ENCODE measurements around the gene HSF5. TPM values are rescaled to one million over a fixed set of nuclear protein-coding genes. Genes with fewer than 3 reads are reported as not detected.

The HSF5 gene
- total RNA-seq, 1 experiment from 2014 or later = not detected

DNA sequence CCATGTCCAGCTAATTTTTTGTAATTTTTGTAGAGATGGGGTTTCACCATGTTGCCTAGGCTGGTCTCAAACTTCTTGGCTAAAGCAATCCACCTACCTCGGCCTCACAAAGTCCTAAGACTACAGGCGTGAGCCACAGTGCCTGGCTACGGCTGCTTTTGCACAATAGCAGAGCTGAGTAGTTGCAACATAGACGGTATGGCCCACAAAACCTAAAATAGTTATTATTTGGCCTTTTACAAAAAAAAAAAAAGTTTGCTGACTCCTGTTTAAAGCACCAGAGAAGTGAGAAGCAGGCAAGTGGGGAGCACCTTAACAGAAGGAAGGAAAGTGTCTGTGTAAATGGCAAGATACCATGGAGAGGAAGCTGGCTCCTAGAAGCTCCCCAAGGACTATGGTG, 5.3 kb upstream of the HSF5 start:
- Mint-ChIP-seq H3K4me3 (ENCODE audit: unreplicated experiment) (no peak overlapping the region), H3K9me3 (ENCODE audit: unreplicated experiment) (no peaks in the 10 kb centered on the region), H3K27me3 (ENCODE audit: insufficient read depth, unreplicated experiment) (no peaks in the 10 kb centered on the region), H3K27ac (ENCODE audit: low read depth, unreplicated experiment) (no peak overlapping the region), H3K4me1 (ENCODE audit: insufficient read depth, unreplicated experiment) (no peaks in the 10 kb centered on the region), H3K36me3 (ENCODE audit: insufficient read depth, unreplicated experiment) (peaks cover 94% of the 10 kb centered on the region)
- no peak for DNase-seq (ENCODE audit: unreplicated experiment)
- intact Hi-C loops (cut with micrococcal nuclease) = no loop called here
- TF ChIP-seq, protein P1, sequence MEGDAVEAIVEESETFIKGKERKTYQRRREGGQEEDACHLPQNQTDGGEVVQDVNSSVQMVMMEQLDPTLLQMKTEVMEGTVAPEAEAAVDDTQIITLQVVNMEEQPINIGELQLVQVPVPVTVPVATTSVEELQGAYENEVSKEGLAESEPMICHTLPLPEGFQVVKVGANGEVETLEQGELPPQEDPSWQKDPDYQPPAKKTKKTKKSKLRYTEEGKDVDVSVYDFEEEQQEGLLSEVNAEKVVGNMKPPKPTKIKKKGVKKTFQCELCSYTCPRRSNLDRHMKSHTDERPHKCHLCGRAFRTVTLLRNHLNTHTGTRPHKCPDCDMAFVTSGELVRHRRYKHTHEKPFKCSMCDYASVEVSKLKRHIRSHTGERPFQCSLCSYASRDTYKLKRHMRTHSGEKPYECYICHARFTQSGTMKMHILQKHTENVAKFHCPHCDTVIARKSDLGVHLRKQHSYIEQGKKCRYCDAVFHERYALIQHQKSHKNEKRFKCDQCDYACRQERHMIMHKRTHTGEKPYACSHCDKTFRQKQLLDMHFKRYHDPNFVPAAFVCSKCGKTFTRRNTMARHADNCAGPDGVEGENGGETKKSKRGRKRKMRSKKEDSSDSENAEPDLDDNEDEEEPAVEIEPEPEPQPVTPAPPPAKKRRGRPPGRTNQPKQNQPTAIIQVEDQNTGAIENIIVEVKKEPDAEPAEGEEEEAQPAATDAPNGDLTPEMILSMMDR (IDR thresholded peaks at IDR 0.05; ENCODE audit: unreplicated experiment) = no peak
- no TSS peak for BruUV-seq (replicated peaks)
- ChIA-PET CTCF (interaction anchor here (0.6 kb wide), 1 partner anchor 47 kb away, joined by 3 read pairs; no protein-coding TSS in a partner anchor), POLR2A (interaction anchor here (0.6 kb wide), 1 partner anchor 1905 kb away, joined by 3 read pairs; no protein-coding TSS in a partner anchor)

DNA sequence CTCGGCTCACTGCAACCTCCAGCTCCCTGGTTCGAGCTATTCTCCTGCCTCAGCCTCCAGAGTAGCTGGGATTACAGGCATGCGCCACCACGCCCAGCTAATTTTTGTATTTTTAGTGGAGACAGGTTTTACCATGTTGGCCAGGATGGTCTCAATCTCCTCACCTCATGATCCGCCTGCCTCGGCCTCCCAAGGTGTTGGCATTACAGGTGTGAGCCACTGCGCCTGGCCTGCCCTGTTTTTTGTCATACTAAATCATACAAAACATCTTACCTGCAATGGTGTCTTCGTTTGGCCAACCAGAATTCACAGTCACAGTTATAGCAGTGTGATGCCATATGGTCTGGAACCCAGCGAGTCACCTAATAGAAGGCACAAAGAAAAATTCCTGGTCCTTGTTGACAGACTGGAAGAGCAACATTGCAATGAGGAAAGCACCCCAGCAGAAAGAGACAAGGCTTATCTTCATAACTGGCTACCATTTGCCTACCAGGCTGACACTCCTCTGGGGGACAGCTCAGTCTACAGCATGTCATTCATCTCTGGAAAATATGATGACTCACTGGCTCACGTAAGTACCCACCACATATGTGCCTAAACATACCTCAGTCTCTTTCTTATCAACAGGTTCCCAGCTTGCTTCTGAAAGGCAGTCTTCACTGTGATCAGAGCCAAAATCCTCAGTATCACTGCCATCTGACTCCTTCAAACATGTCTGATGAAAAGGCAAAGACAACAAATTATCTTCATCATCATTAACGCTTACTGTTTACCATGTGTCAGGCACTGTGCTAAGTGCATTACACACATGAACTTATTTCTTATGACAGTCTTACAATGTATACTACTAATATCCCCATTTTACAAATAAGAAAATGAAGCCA, 4.3 kb upstream of the HSF5 start:
- Mint-ChIP-seq H3K4me1 (ENCODE audit: insufficient read depth, unreplicated experiment) (no peaks in the 10 kb centered on the region), H3K36me3 (ENCODE audit: insufficient read depth, unreplicated experiment) (peaks cover 85% of the 10 kb centered on the region), H3K27ac (ENCODE audit: low read depth, unreplicated experiment) (no peak overlapping the region), H3K9me3 (ENCODE audit: unreplicated experiment) (no peaks in the 10 kb centered on the region), H3K27me3 (ENCODE audit: insufficient read depth, unreplicated experiment) (no peaks in the 10 kb centered on the region), H3K4me3 (ENCODE audit: unreplicated experiment) (no peak overlapping the region)
- CTCF ChIA-PET = no interaction called here
- no TSS peak for BruUV-seq (replicated peaks)
- intact Hi-C loops (cut with micrococcal nuclease) = no loop called here
- no peak for DNase-seq (ENCODE audit: unreplicated experiment)
- TF ChIP-seq, protein P1 (IDR thresholded peaks at IDR 0.05; ENCODE audit: unreplicated experiment) = no peak
- POLR2A ChIA-PET = interaction anchor here (0.5 to 0.6 kb wide), 2 partner anchors 242 to 1904 kb away, joined by 3 to 4 read pairs; no protein-coding TSS in a partner anchor

GRCh38 chr17:58491510-58492045, 3.4 kb upstream of the HSF5 start:
- CTCF ChIA-PET = interaction anchor here (0.6 kb wide), 1 partner anchor 12 kb away, joined by 3 read pairs; no protein-coding TSS in a partner anchor
- POLR2A ChIA-PET = no interaction called here
- Mint-ChIP-seq H3K9me3 (ENCODE audit: unreplicated experiment) (no peaks in the 10 kb centered on the region), H3K4me1 (ENCODE audit: insufficient read depth, unreplicated experiment) (no peaks in the 10 kb centered on the region), H3K36me3 (ENCODE audit: insufficient read depth, unreplicated experiment) (peaks cover 77% of the 10 kb centered on the region), H3K4me3 (ENCODE audit: unreplicated experiment) (no peak overlapping the region), H3K27ac (ENCODE audit: low read depth, unreplicated experiment) (no peak overlapping the region), H3K27me3 (ENCODE audit: insufficient read depth, unreplicated experiment) (no peaks in the 10 kb centered on the region)
- DNase-seq (ENCODE audit: unreplicated experiment) = no peak
- BruUV-seq (replicated peaks) = no TSS peak
- intact Hi-C loops (cut with micrococcal nuclease) = no loop called here
- TF ChIP-seq, protein P1 (IDR thresholded peaks at IDR 0.05; ENCODE audit: unreplicated experiment) = no peak

DNA sequence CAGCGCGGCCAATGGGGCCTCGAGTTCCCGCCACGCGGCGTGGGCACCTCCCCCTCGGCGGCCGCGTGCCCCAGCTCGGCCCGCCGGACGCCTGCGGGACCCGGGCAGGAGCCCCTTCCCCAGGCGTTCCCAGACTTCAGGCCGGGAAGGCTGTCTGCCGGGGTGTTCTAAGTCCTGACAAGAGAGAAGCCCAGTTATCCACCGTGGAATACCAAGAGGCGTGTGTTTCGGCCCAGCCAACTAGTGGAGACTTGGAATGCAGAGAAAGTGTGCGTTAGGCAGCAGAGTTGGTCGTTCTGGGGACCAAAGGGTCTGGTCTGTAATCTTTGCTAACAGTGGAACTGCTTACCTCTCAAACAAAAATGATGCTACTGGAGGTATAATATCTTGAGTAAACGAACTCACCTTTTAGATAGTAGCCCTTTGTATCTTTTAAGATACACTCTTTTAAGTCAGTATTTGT, 251 bp upstream of the HSF5 start:
- POLR2A ChIA-PET = no interaction called here
- H3K9me3 Mint-ChIP-seq (ENCODE audit: unreplicated experiment) = no peaks in the 10 kb centered on the region
- no TSS peak for BruUV-seq (replicated peaks)
- H3K36me3 Mint-ChIP-seq (ENCODE audit: insufficient read depth, unreplicated experiment) = peaks cover 46% of the 10 kb centered on the region
- CTCF ChIA-PET = interaction anchor here (0.6 kb wide), 1 partner anchor 34 kb away, joined by 3 read pairs; no protein-coding TSS in a partner anchor
- no peak for DNase-seq (ENCODE audit: unreplicated experiment)
- intact Hi-C loops (cut with micrococcal nuclease) = no loop called here
- peaks cover 11% of the 10 kb centered on the region for H3K27me3 Mint-ChIP-seq (ENCODE audit: insufficient read depth, unreplicated experiment)
- H3K27ac Mint-ChIP-seq (ENCODE audit: low read depth, unreplicated experiment) = no peak overlapping the region
- no peak overlapping the region for H3K4me3 Mint-ChIP-seq (ENCODE audit: unreplicated experiment)
- no peaks in the 10 kb centered on the region for H3K4me1 Mint-ChIP-seq (ENCODE audit: insufficient read depth, unreplicated experiment)
- TF ChIP-seq, protein P1 (IDR thresholded peaks at IDR 0.05; ENCODE audit: unreplicated experiment) = no peak

Data from MCF 10A (cell line).